Loucy (cell line): ENCODE measurements around the gene ZFP36L2.
A peak's percentile ranks its signal among the peaks of the same experiment; 100 is the strongest.

Experiments used
- CTCF ChIP-seq: fragments of 200-600 bp; sonication (generic); conservative IDR thresholded peaks from 2 replicates; pipeline ENCODE4 v1.5.1; 2014; ENCODE audit warnings: mild to moderate bottlenecking, antibody characterized with exemption, low read length
- EZH2phosphoT487 ChIP-seq: fragments of 200-600 bp; IDR thresholded peaks from 2 replicates; pipeline ENCODE4 v1.6.1; 2018; ENCODE audit warnings: antibody characterized with exemption, mild to moderate bottlenecking, moderate library complexity, borderline replicate concordance

GRCh38 chr2:43214253-43214652, 12.2 kb downstream of the ZFP36L2 start:
- TF ChIP-seq CTCF (0 out of 2 replicates have a peak, but pooled peaks have one; percentile 11), EZH2phosphoT487 (no peak)
